SK-N-SH treated with all-trans-retinoic acid at 6 μM for 48 hours (cell line): ENCODE results near the gene DCLRE1A.
"Not testable (repeated sequence)": the region's sequence is repeated elsewhere in the genome, so short reads cannot be mapped to it uniquely, and the experiment has no call there.

Experiments used
- ATAC-seq: fragments of 200-7000 bp; cut with Tn5 transposase; 3 replicates; pipeline ENCODE4 v1.9.1; 2020; ENCODE audit warnings: mild to moderate bottlenecking, moderate library complexity
- ARNTL ChIP-seq: fragments of 450-650 bp; formaldehyde crosslinking; IDR thresholded peaks from 2 replicates; pipeline ENCODE4 v1.5.0; 2020; ENCODE audit warnings: low read depth, mild to moderate bottlenecking, moderate library complexity, borderline replicate concordance
- BACH2 ChIP-seq: fragments of 250-450 bp; sonication (Bioruptor Pico); IDR thresholded peaks from 2 replicates; pipeline ENCODE4 v1.9.0; 2021; ENCODE audit warnings: mild to moderate bottlenecking, borderline replicate concordance
- CREB5 ChIP-seq: fragments of 250-450 bp; sonication (Bioruptor Pico); IDR thresholded peaks from 2 replicates; pipeline ENCODE4 v1.5.1; 2020; ENCODE audit warnings: low read depth, mild to moderate bottlenecking, moderate library complexity
- CSDC2 ChIP-seq: fragments of 250-450 bp; sonication (Bioruptor Pico); IDR thresholded peaks from 2 replicates; pipeline ENCODE4 v1.5.0; 2020; ENCODE audit warnings: mild to moderate bottlenecking, moderate library complexity
- ESRRG ChIP-seq: fragments of 250-450 bp; sonication (Bioruptor Pico); IDR thresholded peaks from 2 replicates; pipeline ENCODE4 v1.6.1; 2021; ENCODE audit warnings: mild to moderate bottlenecking
- GLIS3 ChIP-seq: fragments of 250-450 bp; sonication (Bioruptor Pico); IDR thresholded peaks from 2 replicates; pipeline ENCODE4 v1.5.0; 2020; ENCODE audit warnings: mild to moderate bottlenecking, moderate library complexity
- OSR1 ChIP-seq: fragments of 250-450 bp; sonication (Bioruptor Pico); IDR thresholded peaks from 2 replicates; pipeline ENCODE4 v1.8.0; 2022; ENCODE audit warnings: moderate library complexity, mild to moderate bottlenecking, inconsistent platforms
- PPARA ChIP-seq: fragments of 250-450 bp; sonication (Bioruptor Pico); IDR thresholded peaks from 2 replicates; pipeline ENCODE4 v1.5.0; 2020; ENCODE audit warnings: mild to moderate bottlenecking, borderline replicate concordance
- RARB ChIP-seq: fragments of 250-450 bp; sonication (Bioruptor Pico); IDR thresholded peaks from 2 replicates; pipeline ENCODE4 v1.8.0; 2021; ENCODE audit warnings: mild to moderate bottlenecking, moderate library complexity
- TCF4 ChIP-seq: fragments of 250-450 bp; sonication (Bioruptor Pico); IDR thresholded peaks from 2 replicates; pipeline ENCODE4 v1.8.0; 2021; ENCODE audit warnings: mild to moderate bottlenecking, moderate library complexity, borderline replicate concordance
- TSHZ2 ChIP-seq: fragments of 250-450 bp; sonication (Bioruptor Pico); IDR thresholded peaks from 2 replicates; pipeline ENCODE4 v1.5.0; 2020; ENCODE audit warnings: mild to moderate bottlenecking, moderate library complexity
- ZC3H10 ChIP-seq: fragments of 250-450 bp; sonication (Bioruptor Pico); IDR thresholded peaks from 2 replicates; pipeline ENCODE4 v1.5.1; 2021; ENCODE audit warnings: mild to moderate bottlenecking, moderate library complexity
- ZFP3 ChIP-seq: fragments of 250-450 bp; sonication (Bioruptor Pico); IDR thresholded peaks from 2 replicates; pipeline ENCODE4 v1.5.0; 2020; ENCODE audit warnings: mild to moderate bottlenecking, moderate library complexity
- ZFP30 ChIP-seq: fragments of 450-650 bp; formaldehyde crosslinking; IDR thresholded peaks from 2 replicates; pipeline ENCODE4 v1.5.0; 2022; ENCODE audit warnings: mild to moderate bottlenecking, moderate library complexity
- ZNF565 ChIP-seq: fragments of 450-650 bp; formaldehyde crosslinking; conservative IDR thresholded peaks from 2 replicates; pipeline ENCODE4 v1.5.0; 2020; ENCODE audit warnings: low read depth, mild to moderate bottlenecking, moderate library complexity
- ZNF70 ChIP-seq: fragments of 450-650 bp; formaldehyde crosslinking; IDR thresholded peaks from 2 replicates; pipeline ENCODE4 v1.5.0; 2020; ENCODE audit warnings: mild to moderate bottlenecking, moderate library complexity
- TF ChIP-seq, protein P1 (sequence below): fragments of 250-450 bp; sonication (Bioruptor Pico); IDR thresholded peaks from 2 replicates; pipeline ENCODE4 v1.8.0; 2020; ENCODE audit warnings: mild to moderate bottlenecking, moderate library complexity, borderline replicate concordance
- TF ChIP-seq, protein P2 (sequence below): fragments of 250-450 bp; sonication (Bioruptor Pico); IDR thresholded peaks from 2 replicates; pipeline ENCODE4 v1.8.0; 2021; ENCODE audit warnings: low read depth, mild to moderate bottlenecking, moderate library complexity, borderline replicate concordance

The DCLRE1A gene

GRCh38 chr10:113843972-113844485 lies 9.9 kb downstream of the DCLRE1A start (continued):
- TF ChIP-seq GLIS3 (no peak), ZC3H10 (CRISPR knock-in tag) (no peak), PPARA (no peak), ARNTL (CRISPR knock-in tag) (no peak), BACH2 (CRISPR knock-in tag) (no peak)
- TF ChIP-seq, protein P1, sequence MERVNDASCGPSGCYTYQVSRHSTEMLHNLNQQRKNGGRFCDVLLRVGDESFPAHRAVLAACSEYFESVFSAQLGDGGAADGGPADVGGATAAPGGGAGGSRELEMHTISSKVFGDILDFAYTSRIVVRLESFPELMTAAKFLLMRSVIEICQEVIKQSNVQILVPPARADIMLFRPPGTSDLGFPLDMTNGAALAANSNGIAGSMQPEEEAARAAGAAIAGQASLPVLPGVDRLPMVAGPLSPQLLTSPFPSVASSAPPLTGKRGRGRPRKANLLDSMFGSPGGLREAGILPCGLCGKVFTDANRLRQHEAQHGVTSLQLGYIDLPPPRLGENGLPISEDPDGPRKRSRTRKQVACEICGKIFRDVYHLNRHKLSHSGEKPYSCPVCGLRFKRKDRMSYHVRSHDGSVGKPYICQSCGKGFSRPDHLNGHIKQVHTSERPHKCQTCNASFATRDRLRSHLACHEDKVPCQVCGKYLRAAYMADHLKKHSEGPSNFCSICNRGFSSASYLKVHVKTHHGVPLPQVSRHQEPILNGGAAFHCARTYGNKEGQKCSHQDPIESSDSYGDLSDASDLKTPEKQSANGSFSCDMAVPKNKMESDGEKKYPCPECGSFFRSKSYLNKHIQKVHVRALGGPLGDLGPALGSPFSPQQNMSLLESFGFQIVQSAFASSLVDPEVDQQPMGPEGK (CRISPR knock-in tag), result no peak
- TF ChIP-seq, protein P2, sequence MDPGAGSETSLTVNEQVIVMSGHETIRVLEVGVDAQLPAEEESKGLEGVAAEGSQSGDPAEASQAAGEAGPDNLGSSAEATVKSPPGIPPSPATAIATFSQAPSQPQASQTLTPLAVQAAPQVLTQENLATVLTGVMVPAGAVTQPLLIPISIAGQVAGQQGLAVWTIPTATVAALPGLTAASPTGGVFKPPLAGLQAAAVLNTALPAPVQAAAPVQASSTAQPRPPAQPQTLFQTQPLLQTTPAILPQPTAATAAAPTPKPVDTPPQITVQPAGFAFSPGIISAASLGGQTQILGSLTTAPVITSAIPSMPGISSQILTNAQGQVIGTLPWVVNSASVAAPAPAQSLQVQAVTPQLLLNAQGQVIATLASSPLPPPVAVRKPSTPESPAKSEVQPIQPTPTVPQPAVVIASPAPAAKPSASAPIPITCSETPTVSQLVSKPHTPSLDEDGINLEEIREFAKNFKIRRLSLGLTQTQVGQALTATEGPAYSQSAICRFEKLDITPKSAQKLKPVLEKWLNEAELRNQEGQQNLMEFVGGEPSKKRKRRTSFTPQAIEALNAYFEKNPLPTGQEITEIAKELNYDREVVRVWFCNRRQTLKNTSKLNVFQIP (CRISPR knock-in tag), result no peak

DNA sequence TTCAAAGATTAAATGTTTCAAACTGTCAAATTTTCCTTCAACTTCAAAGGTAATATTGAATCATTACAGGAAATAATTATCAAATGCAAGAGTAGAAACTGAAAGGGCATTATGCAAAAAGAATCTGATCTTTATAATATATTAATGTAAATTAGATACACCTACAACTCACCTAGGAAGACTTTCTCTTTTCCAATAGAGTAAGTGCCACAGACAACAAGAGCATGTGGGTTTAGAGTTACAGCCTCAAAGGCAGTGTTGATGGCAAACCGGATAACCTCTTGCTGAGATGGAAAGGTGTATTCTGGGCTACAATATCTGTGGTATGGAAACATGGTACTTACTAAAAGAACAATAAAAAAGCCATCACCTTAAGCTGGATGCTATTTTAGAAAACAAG lies 11.7 kb downstream of the DCLRE1A start:
- ATAC-seq, result no peak
- no peak for TF ChIP-seq GLIS3
- TF ChIP-seq TCF4 (CRISPR knock-in tag), result no peak
- TF ChIP-seq, protein P2 (CRISPR knock-in tag), result no peak
- TF ChIP-seq ZNF70 (CRISPR knock-in tag), result no peak
- no peak for TF ChIP-seq ARNTL (CRISPR knock-in tag)
- TF ChIP-seq, protein P1 (CRISPR knock-in tag), result no peak
- TF ChIP-seq ZFP30 (CRISPR knock-in tag), result no peak
- no peak for TF ChIP-seq CREB5 (CRISPR knock-in tag)
- TF ChIP-seq OSR1 (CRISPR knock-in tag), result no peak
- TF ChIP-seq, all 23 proteins: peak for 0

DNA sequence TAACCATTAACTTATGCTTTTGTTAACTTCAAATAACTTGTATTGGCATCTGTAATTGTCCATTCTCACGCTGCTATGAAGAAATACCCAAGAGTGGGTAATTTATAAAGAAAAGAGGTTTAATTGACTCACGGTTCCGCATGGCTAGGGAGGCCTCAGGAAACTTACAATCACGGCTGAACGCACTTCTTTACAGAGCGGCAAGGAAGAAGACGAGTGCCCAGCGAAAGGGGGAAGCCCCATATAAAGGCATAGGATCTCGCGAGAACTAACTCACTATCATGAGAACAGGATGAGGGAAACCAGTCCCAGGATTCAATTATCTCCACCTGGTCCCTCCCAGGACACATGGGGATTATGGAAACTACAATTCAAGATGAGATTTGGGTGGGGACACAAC lies 25.3 kb downstream of the DCLRE1A start:
- not testable (repeated sequence) for ATAC-seq

DNA sequence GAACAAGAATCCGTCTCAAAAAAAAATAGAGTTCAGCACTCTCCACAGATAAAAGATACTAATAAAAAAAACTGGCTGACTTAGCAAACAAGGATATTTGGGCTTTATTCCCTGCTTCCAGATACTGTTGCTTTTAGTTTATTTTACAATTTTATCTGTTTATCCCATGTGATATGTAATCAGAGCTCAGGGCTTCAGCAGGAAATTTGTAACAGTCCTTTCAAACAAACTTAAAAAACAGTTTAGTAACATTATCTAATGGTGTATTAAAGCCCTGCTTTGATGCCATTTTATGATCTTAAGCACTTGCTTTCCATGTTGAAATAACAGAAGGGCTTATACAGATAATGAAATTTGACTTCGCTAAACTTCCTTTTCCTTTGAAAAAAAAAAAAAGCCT lies 28.1 kb downstream of the DCLRE1A start:
- TF ChIP-seq TCF4 (CRISPR knock-in tag) (no peak), ZNF70 (CRISPR knock-in tag) (no peak), ESRRG (CRISPR knock-in tag) (no peak), ZNF565 (CRISPR knock-in tag) (no peak), TSHZ2 (CRISPR knock-in tag) (no peak), RARB (no peak), CSDC2 (CRISPR knock-in tag) (no peak), ZFP3 (CRISPR knock-in tag) (no peak)
- no peak for ATAC-seq
